ENCODE data around the gene SCAF4. TPM values are rescaled to one million over a fixed set of nuclear protein-coding genes. Genes with fewer than 3 reads are reported as not detected.

Gene SCAF4
- 19.2 TPM for total RNA-seq

GRCh38 chr21:31731857-31732596 is at the start of gene SCAF4:
TSS of gene SCAF4 (minus strand) at chr21:31732118. CDS start at chr21:31731692, 426 bp downstream.

GRCh38 chr21:31659536-31660258 is 72.2 kb downstream of the SCAF4 start, which contains the start of gene SOD1:
TSS of gene SOD1 (plus strand) at chr21:31659693. CDS start at chr21:31659770, 77 bp downstream.

Small RNAs within 50 kb of the gene (small RNA-seq; reads per million reads assigned to genes)
- gene RF01241 (ENCODE audit: low replicate concordance) = not detected

Other genes with a start within 250 kb of the SCAF4 start
- gene SOD1, start 72.4 kb downstream of the SCAF4 start, total RNA-seq = 113 TPM
- gene HUNK, start 140.9 kb upstream of the SCAF4 start, total RNA-seq = 10.4 TPM

Measured in metanephros (tissue), 2 donors.